SU-DHL-6 (cell line): Measurements from ENCODE around the gene CTNNB1.

ENCODE experiments used
- EZH2phosphoT487 ChIP-seq: fragments of 200-600 bp; sonication (generic), shearing (Covaris generic); conservative IDR thresholded peaks from 2 replicates; pipeline ENCODE4 v1.6.1; 2018; ENCODE audit warnings: mild to moderate bottlenecking, antibody characterized with exemption, low read length, moderate library complexity, mixed read lengths
- TF ChIP-seq, protein P1 (sequence below): fragments of 200-600 bp; sonication (generic); IDR thresholded peaks from one replicate; pipeline ENCODE4 v1.5.1; 2017; ENCODE audit warnings: antibody characterized with exemption, mild to moderate bottlenecking, low read length, moderate library complexity; ENCODE audit not compliant: insufficient read depth, poor library complexity, severe bottlenecking

DNA sequence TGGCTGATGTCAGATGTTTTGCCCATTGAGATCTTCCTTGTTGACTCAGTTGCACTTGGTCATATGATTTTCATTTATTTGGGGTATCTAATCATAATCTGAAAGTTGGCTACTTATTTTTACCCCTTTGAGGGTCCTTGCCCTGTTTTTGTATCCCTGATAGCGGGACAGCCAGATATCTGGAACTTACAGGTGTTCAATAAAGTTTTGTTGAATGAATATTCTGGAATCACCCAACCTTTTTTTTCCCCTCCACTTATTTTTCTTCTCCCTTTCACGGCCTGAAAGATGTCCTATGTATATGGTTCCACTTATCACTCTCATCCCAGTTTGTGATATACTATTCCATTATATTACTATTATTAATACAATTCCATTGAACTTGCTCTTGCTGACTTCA, 12.8 kb downstream of the CTNNB1 start:
- TF ChIP-seq, protein P1, sequence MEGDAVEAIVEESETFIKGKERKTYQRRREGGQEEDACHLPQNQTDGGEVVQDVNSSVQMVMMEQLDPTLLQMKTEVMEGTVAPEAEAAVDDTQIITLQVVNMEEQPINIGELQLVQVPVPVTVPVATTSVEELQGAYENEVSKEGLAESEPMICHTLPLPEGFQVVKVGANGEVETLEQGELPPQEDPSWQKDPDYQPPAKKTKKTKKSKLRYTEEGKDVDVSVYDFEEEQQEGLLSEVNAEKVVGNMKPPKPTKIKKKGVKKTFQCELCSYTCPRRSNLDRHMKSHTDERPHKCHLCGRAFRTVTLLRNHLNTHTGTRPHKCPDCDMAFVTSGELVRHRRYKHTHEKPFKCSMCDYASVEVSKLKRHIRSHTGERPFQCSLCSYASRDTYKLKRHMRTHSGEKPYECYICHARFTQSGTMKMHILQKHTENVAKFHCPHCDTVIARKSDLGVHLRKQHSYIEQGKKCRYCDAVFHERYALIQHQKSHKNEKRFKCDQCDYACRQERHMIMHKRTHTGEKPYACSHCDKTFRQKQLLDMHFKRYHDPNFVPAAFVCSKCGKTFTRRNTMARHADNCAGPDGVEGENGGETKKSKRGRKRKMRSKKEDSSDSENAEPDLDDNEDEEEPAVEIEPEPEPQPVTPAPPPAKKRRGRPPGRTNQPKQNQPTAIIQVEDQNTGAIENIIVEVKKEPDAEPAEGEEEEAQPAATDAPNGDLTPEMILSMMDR: no peak
- TF ChIP-seq EZH2phosphoT487: no peak
